DOHH2 (cell line): ENCODE results near the gene KCNK17.

Source experiments
- H3F3A ChIP-seq: fragments of 200-600 bp; sonication (generic), shearing (Covaris generic); 2 replicates; pipeline ENCODE4 v1.6.0; 2016; ENCODE audit warnings: antibody characterized with exemption, mild to moderate bottlenecking; ENCODE audit not compliant: control insufficient read depth, insufficient read depth
- H3K27ac ChIP-seq: fragments of 200-600 bp; sonication (generic); 2 replicates; pipeline ENCODE4 v1.5.1; 2014; ENCODE audit warnings: low read depth, mild to moderate bottlenecking, low read length, moderate library complexity
- H3K27me3 ChIP-seq: fragments of 200-600 bp; sonication (generic); 2 replicates; pipeline ENCODE4 v1.6.1; 2014; ENCODE audit warnings: mild to moderate bottlenecking, low read length, mixed read lengths; ENCODE audit not compliant: control insufficient read depth
- H3K36me3 ChIP-seq: fragments of 200-600 bp; sonication (generic); 2 replicates; pipeline ENCODE4 v1.6.1; 2014; ENCODE audit warnings: mild to moderate bottlenecking, low read length, moderate library complexity, mixed read lengths; ENCODE audit not compliant: control insufficient read depth
- H3K4me1 ChIP-seq: fragments of 200-600 bp; sonication (generic); 2 replicates; pipeline ENCODE4 v1.6.1; 2014; ENCODE audit warnings: mild to moderate bottlenecking, low read length, mixed read lengths; ENCODE audit not compliant: control insufficient read depth
- H3K4me2 ChIP-seq: fragments of 200-600 bp; sonication (generic); 2 replicates; pipeline ENCODE4 v1.6.0; 2014; ENCODE audit warnings: mild to moderate bottlenecking, low read length, moderate library complexity
- H3K4me3 ChIP-seq: fragments of 200-600 bp; sonication (generic); 2 replicates; pipeline ENCODE4 v1.5.1; 2014; ENCODE audit warnings: mild to moderate bottlenecking, low read length, mixed read lengths
- H3K79me2 ChIP-seq: fragments of 200-600 bp; sonication (generic); 2 replicates; pipeline ENCODE4 v1.6.1; 2014; ENCODE audit warnings: mild to moderate bottlenecking, low read length, mixed read lengths; ENCODE audit not compliant: control insufficient read depth
- H3K9me2 ChIP-seq: fragments of 200-600 bp; sonication (generic); replicated peaks from 2 replicates; pipeline ENCODE4 v1.6.1; 2014; ENCODE audit warnings: mild to moderate bottlenecking, low read length, mixed read lengths; ENCODE audit not compliant: control insufficient read depth
- H3K9me3 ChIP-seq: fragments of 200-600 bp; sonication (generic); 2 replicates; pipeline ENCODE4 v1.6.1; 2014; ENCODE audit warnings: antibody characterized with exemption, low read length, mixed read lengths; ENCODE audit not compliant: control insufficient read depth, insufficient read depth
- H4K20me1 ChIP-seq: fragments of 200-600 bp; sonication (generic); 2 replicates; pipeline ENCODE4 v1.6.0; 2014; ENCODE audit warnings: low read depth, mild to moderate bottlenecking, antibody characterized with exemption, low read length, moderate library complexity; ENCODE audit not compliant: control insufficient read depth, insufficient read depth
- EZH2phosphoT487 ChIP-seq: fragments of 200-600 bp; sonication (generic); IDR thresholded peaks from 2 replicates; pipeline ENCODE4 v1.6.1; 2017; ENCODE audit warnings: borderline replicate concordance, mild to moderate bottlenecking, antibody characterized with exemption, low read length, moderate library complexity, mixed read lengths
- TF ChIP-seq, protein P1 (sequence below): fragments of 200-600 bp; sonication (generic); IDR thresholded peaks from one replicate; pipeline ENCODE4 v1.5.1; 2014; ENCODE audit warnings: antibody characterized with exemption, mild to moderate bottlenecking, low read depth, low read length; ENCODE audit not compliant: poor library complexity, severe bottlenecking

The KCNK17 gene

DNA sequence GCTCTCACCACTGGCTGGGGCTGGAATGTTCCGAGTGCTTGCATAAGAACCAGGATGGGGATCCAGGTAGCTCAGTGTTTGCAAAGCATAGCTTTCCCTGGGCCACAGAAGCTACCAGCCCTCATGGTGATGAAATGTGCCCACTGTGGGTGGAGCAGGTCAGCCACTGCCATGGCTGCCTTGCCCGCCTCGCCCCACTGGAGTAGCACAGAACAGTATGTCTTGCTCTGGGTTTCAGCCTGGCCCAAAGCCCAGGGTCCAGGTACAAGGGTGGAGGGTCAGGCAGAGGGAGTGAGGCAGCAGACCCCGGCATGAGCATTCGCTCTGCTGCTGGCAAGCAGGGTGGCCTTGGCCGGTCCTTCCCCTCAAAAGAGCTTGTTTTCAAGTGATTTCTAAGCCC, 34.7 kb downstream of the KCNK17 start:
- H3K79me2 ChIP-seq: no peaks in the 10 kb centered on the region
- H3K4me1 ChIP-seq: no peaks in the 10 kb centered on the region
- H3K4me3 ChIP-seq: no peak overlapping the region
- no peaks in the 10 kb centered on the region for H4K20me1 ChIP-seq
- H3K36me3 ChIP-seq: no peaks in the 10 kb centered on the region
- H3K9me2 ChIP-seq: no peaks in the 10 kb centered on the region
- H3K27me3 ChIP-seq: no peaks in the 10 kb centered on the region
- no peak for TF ChIP-seq EZH2phosphoT487
- TF ChIP-seq, protein P1, sequence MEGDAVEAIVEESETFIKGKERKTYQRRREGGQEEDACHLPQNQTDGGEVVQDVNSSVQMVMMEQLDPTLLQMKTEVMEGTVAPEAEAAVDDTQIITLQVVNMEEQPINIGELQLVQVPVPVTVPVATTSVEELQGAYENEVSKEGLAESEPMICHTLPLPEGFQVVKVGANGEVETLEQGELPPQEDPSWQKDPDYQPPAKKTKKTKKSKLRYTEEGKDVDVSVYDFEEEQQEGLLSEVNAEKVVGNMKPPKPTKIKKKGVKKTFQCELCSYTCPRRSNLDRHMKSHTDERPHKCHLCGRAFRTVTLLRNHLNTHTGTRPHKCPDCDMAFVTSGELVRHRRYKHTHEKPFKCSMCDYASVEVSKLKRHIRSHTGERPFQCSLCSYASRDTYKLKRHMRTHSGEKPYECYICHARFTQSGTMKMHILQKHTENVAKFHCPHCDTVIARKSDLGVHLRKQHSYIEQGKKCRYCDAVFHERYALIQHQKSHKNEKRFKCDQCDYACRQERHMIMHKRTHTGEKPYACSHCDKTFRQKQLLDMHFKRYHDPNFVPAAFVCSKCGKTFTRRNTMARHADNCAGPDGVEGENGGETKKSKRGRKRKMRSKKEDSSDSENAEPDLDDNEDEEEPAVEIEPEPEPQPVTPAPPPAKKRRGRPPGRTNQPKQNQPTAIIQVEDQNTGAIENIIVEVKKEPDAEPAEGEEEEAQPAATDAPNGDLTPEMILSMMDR: no peak
- H3K4me2 ChIP-seq: no peak overlapping the region
- H3K9me3 ChIP-seq: no peaks in the 10 kb centered on the region
- H3K27ac ChIP-seq: no peak overlapping the region
- H3F3A ChIP-seq: no peaks in the 10 kb centered on the region

DNA sequence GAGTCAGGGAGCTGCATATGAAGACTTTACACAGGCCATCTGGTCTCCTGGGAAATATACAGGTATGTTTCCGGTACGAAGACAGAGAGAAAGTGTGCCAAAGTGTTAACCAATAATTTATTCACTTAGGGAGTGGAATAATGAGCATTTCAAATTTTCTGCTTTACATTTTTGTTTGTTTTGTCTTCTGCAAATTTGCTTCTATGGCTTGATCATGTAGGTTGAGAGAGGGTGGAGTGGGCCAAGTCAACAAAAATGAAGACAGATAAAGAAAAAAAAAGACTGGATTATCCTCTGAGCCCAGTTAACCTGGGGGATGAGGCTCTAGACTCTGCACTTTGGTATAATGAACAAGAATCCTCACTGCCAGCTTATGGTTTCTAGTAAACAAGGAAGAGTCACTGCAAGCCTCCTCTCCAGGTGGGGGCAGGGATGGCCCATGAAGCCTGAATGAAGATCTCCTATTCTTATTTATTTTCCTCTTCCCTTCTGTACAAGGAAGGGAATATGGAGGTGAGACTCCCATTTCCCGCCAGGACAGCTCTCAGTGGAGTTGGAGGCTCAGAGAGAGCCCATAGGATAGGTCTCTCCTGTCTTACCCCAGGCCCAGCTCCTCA, 37.7 kb downstream of the KCNK17 start:
- Histone ChIP-seq H3K27ac (no peak overlapping the region), H3K9me3 (no peaks in the 10 kb centered on the region), H4K20me1 (no peaks in the 10 kb centered on the region), H3K4me1 (no peaks in the 10 kb centered on the region), H3K4me3 (no peak overlapping the region), H3F3A (no peaks in the 10 kb centered on the region), H3K36me3 (no peaks in the 10 kb centered on the region), H3K4me2 (no peak overlapping the region), H3K27me3 (no peaks in the 10 kb centered on the region), H3K79me2 (no peaks in the 10 kb centered on the region), H3K9me2 (no peaks in the 10 kb centered on the region)
- no peak for TF ChIP-seq EZH2phosphoT487
- TF ChIP-seq, protein P1: no peak

DNA sequence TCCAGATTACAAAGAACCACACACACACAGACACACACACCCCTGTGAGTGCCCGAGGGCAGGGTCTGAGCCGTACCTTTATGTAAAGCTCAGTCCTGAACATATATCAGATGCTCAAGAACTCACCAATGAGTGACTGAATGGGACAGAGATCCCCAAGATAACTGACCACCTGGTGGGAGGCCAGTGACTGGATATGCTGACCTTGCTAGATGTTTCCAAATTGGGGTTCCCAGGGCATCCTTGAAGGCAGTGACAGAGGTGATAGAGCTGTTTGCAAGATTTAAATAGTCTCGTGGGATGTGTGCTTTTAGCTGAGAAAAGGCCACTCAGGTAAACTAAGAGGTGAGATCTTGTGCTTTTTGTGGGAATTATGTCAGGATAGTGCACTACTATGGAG, 39.3 kb downstream of the KCNK17 start:
- no peaks in the 10 kb centered on the region for H3K9me2 ChIP-seq
- H4K20me1 ChIP-seq: no peaks in the 10 kb centered on the region
- no peaks in the 10 kb centered on the region for H3K4me1 ChIP-seq
- H3K4me2 ChIP-seq: no peak overlapping the region
- no peaks in the 10 kb centered on the region for H3K79me2 ChIP-seq
- H3K36me3 ChIP-seq: no peaks in the 10 kb centered on the region
- no peaks in the 10 kb centered on the region for H3F3A ChIP-seq
- no peak overlapping the region for H3K27ac ChIP-seq
- TF ChIP-seq, protein P1: no peak
- no peak for TF ChIP-seq EZH2phosphoT487
- no peak overlapping the region for H3K4me3 ChIP-seq
- no peaks in the 10 kb centered on the region for H3K9me3 ChIP-seq
- no peaks in the 10 kb centered on the region for H3K27me3 ChIP-seq

DNA sequence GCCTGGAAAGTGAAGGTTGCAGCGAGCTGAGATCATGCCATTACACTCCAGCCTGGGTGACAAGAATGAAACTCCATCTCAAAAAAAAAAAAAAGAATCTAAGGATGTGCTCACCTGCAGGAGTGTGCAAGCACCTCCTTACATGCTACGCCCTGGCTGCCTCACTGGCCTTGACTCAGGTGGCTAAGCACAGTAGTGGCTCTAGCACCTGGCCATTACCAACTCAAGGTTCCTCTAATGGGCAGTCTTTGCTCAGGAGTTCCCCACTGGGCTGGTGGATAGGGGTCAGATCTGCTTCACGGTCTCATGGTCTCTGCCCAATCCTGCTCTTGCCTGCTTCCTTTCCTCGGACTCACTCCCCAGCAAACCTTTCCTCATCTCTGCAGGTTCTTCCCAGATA, 39.7 kb downstream of the KCNK17 start:
- Histone ChIP-seq H3K4me2 (no peak overlapping the region), H3K79me2 (no peaks in the 10 kb centered on the region), H3F3A (no peaks in the 10 kb centered on the region), H3K4me3 (no peak overlapping the region), H4K20me1 (no peaks in the 10 kb centered on the region), H3K36me3 (no peaks in the 10 kb centered on the region), H3K27ac (no peak overlapping the region), H3K9me2 (no peaks in the 10 kb centered on the region), H3K27me3 (no peaks in the 10 kb centered on the region), H3K9me3 (no peaks in the 10 kb centered on the region), H3K4me1 (no peaks in the 10 kb centered on the region)
- TF ChIP-seq EZH2phosphoT487: no peak
- TF ChIP-seq, protein P1: no peak
